ENCODE results near the gene MANSC1.
"Not testable (repeated sequence)": the region's sequence is repeated elsewhere in the genome, so short reads cannot be mapped to it uniquely, and the experiment has no call there.

The MANSC1 gene

GRCh38 chr12:12323591-12323990 lies 26.5 kb downstream of the MANSC1 start:
- DNase-seq (ENCODE audit: low spot score), result no peak

DNA sequence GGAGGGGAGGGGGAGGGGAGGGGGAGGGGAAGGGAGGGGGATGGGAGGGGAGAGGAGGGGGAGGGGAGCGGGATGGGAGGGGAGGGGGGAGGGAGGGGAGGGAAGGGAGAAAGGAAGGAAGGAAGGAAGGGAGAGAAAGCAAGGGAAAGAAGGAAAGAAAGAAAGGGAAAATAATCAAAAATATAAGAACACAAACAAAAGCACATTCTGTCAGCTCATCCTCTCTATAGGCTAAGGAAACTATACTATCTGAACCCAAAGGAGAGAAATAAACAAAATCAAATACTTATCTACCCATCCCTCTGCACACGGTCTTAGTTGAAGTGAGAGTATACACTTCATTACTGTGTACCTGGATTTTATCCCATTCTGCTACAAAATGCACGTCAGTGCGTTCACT lies 26.9 kb downstream of the MANSC1 start:
- no peak for DNase-seq (ENCODE audit: low spot score)

- DNase-seq (ENCODE audit: low spot score), result no peak
These were observed 30.4 kb downstream of the MANSC1 start for GRCh38 chr12:12319451-12320183.

GRCh38 chr12:12315838-12316237 lies 34.2 kb downstream of the MANSC1 start:
- no peak for DNase-seq (ENCODE audit: low spot score)

DNA sequence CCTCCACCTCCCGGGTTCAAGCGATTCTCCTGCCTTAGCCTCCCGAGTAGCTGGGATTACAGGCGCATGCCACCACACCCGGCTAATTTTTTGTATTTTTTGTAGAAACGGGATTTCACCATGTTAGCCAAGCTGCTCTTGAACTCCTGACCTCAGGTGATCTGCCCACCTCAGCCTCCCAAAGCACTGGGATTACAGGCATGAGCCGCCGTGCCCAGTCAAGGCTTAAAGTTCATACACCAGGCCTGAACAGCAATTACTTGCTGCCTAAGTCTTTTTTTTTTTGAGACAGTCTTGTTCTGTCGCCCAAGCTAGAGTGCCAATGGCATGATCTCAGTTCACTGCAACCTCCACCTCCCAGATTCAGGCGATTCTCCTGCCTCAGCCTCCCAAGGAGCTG lies 39.3 kb downstream of the MANSC1 start:
- DNase-seq (ENCODE audit: low spot score), result not testable (repeated sequence)

DNA sequence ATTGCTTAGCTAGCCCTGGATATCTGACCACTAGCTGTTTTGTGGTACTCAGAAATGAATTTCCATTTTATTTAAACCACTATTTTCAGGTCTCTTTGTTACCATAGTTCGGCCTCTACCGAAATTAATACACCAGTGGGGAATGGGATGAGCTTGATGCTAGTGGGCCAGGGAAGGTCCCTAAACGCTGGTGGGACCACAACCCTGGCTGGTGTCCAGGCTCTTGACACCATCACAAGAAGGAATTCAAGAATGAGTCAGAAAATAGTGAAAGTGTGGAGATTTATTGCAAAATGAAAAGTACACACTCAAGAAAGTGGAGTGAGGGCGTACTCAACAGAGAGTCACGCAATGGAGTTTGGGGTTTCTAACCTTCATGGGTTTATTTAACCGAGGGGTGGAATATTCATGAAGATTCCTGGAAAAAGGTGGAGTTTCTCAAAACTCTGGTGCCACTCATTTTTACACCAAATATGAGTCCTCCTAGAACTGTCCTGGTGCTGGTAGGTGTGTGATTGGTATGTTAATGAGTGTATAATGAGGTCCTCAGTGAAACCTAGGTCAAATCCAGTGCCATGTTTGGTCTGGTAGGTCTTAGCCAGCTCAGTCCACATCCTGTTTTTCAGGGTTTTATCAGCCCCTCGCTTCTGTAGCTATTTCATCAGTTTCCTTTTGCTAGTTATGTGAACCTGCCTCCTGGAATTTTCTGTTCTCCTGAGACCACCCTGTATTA lies 44.3 kb downstream of the MANSC1 start:
- DNase-seq (ENCODE audit: low spot score), result no peak

DNA sequence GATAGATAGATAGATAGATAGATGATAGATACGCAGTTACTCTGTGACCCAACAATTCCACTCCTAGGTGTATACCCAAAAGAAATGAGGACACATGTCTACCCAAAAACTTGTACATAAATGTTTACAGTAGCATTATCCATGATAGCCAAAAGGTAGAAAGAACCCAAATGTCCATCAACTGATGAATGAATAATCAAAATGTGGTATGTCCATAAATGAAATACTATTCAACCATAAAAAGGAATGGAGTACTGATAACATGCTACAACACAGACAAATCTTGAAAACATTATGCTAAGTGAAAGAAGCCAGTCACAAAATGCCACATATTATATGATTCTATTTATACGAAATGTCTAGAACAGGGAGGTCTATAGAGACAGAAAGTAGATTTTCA lies 47.1 kb downstream of the MANSC1 start:
- no peak for DNase-seq (ENCODE audit: low spot score)

GRCh38 chr12:12301122-12301521 lies 48.9 kb downstream of the MANSC1 start:
- no peak for DNase-seq (ENCODE audit: low spot score)

DNA sequence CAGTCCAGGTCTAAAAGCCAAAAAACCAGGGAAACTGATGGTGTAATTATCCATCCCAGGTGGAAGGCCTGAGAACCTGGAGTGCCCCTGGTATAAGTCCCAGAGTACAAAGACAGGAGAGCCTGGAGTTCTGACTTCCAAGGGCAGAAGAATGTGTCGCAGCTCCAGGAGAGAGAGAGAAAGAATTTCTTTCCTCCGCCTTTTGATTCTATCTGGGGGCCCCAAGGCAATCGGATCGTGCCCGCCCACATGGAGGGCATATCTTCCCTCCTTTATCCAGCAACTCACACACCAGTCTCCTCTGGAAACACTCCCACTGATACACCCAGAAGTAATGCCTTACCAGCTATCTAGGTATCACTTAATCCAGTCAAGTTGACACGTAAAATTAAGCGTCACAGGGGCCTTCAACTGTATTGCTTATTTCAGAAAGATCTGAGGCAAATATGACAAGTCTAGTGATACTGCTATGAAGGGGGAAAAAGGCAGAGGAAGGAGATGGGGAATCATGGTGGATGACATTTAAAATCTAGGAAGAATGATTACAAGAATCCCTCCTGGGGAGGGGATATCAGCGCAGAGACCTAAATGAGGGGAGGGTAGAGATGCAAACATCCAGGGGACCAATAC lies 52.7 kb downstream of the MANSC1 start:
- DNase-seq (ENCODE audit: low spot score), result no peak

DNA sequence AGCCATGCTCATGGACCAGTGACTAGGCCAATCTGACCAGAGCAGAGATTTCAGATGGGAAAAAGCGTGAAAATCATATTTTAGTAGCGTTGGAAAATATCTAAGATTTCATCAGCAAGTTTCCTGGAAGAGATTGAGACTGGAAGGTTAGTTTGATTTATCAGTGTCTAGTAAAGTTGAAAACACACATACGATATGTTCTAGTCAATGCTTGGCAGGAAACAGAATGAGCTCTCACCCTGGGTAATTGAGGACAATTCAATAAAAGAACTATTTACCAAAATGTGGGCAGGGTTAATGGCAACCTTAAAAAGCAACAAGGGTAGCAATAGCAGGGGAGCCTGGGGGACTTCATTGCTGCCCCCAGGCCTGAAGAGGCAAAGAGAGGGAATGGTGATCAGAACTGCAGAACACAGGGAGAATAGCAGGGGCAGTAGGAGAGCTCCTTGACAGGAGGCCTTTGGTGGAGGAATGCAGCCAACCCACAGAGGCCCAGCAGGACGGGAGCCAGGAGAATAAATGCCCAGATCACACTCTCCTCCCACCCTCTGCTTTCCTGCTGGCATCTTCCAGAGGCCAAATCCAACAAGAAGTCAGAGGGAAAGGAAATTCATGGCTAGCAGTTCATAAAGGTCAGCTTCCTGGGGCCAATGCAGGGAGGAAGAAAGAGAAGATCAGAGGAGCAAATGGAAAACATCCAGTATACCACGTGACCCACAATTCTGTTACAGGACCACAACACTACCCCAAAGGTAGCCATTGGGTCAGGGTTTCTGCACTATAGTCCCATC lies 55.6 kb downstream of the MANSC1 start:
- DNase-seq (ENCODE audit: low spot score), result no peak

- no peak for DNase-seq (ENCODE audit: low spot score)
These were observed 59.8 kb downstream of the MANSC1 start for GRCh38 chr12:12290206-12290605.

- no peak for DNase-seq (ENCODE audit: low spot score)
These were observed 63.6 kb downstream of the MANSC1 start for GRCh38 chr12:12286441-12286840.

GRCh38 chr12:12282761-12283425 lies 67.1 kb downstream of the MANSC1 start:
- DNase-seq (ENCODE audit: low spot score), result no peak

GRCh38 chr12:12282202-12282601 lies 67.8 kb downstream of the MANSC1 start:
- no peak for DNase-seq (ENCODE audit: low spot score)

- DNase-seq (ENCODE audit: low spot score), result no peak
These were observed 68.9 kb downstream of the MANSC1 start for GRCh38 chr12:12281134-12281533.

DNA sequence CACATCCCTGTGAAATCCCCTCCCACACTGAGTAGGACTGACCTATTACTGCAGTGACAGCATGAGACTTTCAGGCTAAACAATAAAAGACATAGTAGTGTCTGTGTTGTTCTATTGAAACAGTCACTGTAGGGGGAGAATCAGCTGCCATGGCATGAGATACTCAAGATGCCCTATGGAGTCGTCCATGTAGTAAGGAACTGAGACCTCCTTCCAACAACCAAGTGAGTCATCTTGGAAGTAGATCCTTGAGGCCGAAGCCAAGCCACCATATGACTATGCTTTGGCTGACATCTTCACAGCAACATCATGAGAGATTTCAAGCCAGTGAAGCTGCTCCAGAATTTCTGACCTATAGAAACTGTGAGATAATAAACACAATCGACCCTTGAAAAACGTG lies 71.1 kb downstream of the MANSC1 start:
- DNase-seq (ENCODE audit: low spot score), result no peak

Data from hematopoietic multipotent progenitor cell treated with erythropoietin and hydrocortisone succinate and interleukin-3 and kit ligand, for 17 days (in vitro differentiated cells).